Stimulated activated memory B cell treated with anti-CD40 and anti-IgM and Interleukin-4, amounts not matched to agents 10 μg/mL and 1 μg/mL and 100 μg/mL, for 72 hours (primary cell): ENCODE data around the gene CBLN1.

Experiments used
- ATAC-seq: fragments of 150-1000 bp; cut with Tn5 transposase; 2 replicates; pipeline ENCODE4 v1.10.0; 2021
- H3K27ac Mint-ChIP-seq: one replicate; pipeline ENCODE4 v1.8.0; 2022; ENCODE audit warnings: mild to moderate bottlenecking, mixed read lengths
- H3K27me3 Mint-ChIP-seq: one replicate; pipeline ENCODE4 v1.8.0; 2022; ENCODE audit warnings: mixed read lengths
- H3K36me3 Mint-ChIP-seq: one replicate; pipeline ENCODE4 v1.8.0; 2022; ENCODE audit warnings: mixed read lengths
- H3K4me1 Mint-ChIP-seq: one replicate; pipeline ENCODE4 v1.8.0; 2022; ENCODE audit warnings: mixed read lengths
- H3K4me3 Mint-ChIP-seq: one replicate; pipeline ENCODE4 v1.8.0; 2022; ENCODE audit warnings: mild to moderate bottlenecking, moderate library complexity, mixed read lengths
- H3K9me3 Mint-ChIP-seq: one replicate; pipeline ENCODE4 v1.8.0; 2022; ENCODE audit warnings: mixed read lengths

CBLN1 gene

DNA sequence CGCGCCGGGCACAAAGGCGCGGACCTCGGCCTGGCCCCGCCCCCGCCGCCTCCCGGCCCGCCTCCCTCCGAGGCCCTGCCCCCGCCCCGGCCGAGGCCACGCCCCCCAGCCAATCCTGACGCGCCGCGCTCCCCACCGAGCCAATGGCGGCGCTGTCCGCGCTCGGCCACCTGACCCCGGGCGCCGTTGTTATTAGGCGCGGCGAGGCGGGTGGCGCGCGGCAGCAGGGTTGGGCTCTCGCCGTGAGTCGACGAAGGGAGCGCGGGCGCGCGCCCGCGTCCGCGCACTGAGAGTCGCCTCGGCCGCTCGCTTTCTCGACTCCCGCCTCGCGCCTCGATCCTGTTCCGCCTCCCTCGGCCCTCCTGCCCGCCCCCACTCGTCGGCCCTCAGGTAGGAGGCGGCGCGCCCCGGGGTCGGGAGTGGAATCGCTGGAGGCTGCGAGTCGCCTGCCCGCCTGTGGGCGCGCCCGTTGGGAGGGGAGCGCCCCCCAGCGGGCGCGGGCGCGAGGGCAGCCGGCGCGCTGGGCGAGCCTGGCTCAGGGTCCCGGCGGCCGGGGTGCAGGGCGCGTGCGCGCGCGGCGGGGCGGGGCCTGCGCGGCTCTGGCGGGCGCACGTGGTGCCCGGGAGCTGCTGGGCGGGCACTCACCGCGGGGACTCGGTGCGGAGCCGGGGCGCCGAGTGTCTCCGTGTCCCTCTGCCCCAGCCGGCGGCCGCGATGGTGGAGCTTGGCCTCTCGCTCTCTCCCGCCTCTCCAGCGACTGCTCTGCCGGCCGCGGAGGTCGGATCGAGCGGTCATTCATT is 405 bp upstream of the CBLN1 start:
- no peaks in the 10 kb centered on the region for H3K36me3 Mint-ChIP-seq
- H3K27me3 Mint-ChIP-seq = peaks cover 85% of the 10 kb centered on the region
- ATAC-seq = peak; percentile 31
- H3K27ac Mint-ChIP-seq = no peak overlapping the region
- peak overlapping the region; percentile 66 for H3K4me3 Mint-ChIP-seq
- H3K9me3 Mint-ChIP-seq = peaks cover 2% of the 10 kb centered on the region
- peaks cover 5% of the 10 kb centered on the region for H3K4me1 Mint-ChIP-seq

DNA sequence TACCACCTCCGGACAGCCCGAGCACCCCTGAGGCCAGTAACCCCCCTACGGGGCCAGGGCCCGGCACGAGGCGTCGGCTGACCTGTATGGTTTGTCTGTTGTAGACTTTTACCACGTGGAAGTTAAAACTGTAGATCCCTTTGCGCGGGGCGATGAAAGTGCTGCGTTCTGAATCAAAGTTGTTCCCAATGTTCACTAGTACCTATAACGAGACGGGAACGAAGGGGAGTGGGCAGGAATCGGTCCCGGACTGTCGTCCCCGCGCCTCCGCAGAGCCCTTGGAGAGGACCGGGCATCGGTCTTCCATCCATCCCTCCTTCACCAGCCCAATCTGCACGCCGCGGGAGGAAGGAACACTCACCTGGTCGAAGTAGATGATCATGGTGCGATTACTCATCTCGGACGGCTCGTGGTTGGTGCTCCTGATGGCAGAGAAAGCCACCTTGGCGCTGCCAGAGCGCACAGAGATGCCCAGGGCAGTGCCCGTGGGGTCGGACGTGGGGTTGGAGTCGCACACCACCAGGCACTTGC is 732 bp downstream of the CBLN1 start:
- peaks cover 94% of the 10 kb centered on the region for H3K27me3 Mint-ChIP-seq
- no peaks in the 10 kb centered on the region for H3K36me3 Mint-ChIP-seq
- peaks cover 5% of the 10 kb centered on the region for H3K4me1 Mint-ChIP-seq
- no peak for ATAC-seq
- peaks cover 2% of the 10 kb centered on the region for H3K9me3 Mint-ChIP-seq
- no peak overlapping the region for H3K27ac Mint-ChIP-seq
- H3K4me3 Mint-ChIP-seq = no peak overlapping the region

DNA sequence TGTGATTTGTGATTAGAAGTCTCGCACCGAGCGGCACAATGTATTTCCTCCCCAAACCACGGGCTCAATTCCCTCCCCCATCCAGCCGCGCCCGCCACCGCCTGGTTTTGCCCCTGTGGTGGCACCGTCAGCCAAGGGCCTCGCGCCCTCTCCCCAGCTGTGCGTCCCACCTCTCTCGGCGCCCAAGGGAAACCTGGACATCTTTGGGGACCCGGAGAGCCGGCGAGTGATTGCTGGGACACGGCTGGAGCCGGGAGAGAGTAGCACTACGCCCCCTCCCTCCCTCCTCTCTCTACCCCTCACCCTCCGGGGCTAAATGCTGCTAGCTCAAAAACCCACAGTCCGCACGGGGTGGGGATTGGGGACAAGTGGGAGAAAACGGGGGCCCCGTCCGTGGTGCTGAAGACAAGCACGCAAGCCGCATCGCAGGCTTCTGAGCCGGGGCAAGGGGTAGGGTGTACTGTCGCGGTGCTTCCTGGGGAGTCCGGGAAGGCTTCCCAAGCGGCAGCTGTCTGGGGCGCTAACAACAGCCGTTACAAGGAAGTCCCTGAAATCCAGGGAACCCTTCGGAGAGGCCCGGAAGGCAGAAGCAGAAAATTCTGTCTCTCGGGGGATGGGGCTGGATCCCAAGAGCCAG is 1.4 kb downstream of the CBLN1 start:
- H3K4me3 Mint-ChIP-seq = no peak overlapping the region
- no peak overlapping the region for H3K27ac Mint-ChIP-seq
- H3K36me3 Mint-ChIP-seq = no peaks in the 10 kb centered on the region
- peaks cover 94% of the 10 kb centered on the region for H3K27me3 Mint-ChIP-seq
- peaks cover 5% of the 10 kb centered on the region for H3K4me1 Mint-ChIP-seq
- ATAC-seq = no peak
- peaks cover 2% of the 10 kb centered on the region for H3K9me3 Mint-ChIP-seq

DNA sequence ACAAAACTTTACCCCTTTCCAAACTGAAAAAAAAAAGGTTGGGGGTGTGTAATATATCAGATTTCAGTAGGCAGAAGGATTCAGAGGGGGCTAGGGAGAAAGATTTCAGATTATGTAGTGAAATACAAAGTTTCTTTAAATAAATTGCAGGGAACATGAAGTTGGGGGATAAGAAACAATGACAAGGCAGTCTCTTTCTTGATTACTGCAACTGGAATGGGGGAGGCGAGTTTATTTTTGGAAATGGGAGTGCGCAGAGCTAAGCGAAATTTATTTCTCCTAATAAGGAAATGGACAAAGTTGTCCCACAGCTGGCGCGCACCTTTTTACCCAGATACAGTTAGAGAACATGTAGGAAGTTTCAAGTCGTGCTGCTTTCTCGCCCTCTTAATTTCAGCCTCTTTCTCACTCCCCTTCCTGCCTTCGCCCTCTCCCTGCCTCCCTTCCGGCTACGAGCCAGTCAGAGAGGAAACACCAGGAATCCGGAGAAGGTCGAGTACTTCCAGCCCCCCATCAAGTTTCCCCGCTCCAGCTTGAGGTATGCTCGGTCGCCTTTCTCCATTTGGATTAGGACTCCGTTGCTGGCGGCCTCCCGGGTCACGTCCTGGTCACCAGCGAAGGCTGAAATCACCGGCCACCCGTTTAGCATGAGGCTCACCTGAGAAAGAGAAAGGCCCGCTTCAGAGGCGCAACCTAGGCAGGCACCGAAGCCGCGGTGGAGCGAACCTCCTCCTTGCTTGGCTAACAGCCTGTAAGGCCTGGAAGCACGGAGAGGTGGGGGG is 2.5 kb downstream of the CBLN1 start:
- H3K4me3 Mint-ChIP-seq = no peak overlapping the region
- ATAC-seq = no peak
- peaks cover 94% of the 10 kb centered on the region for H3K27me3 Mint-ChIP-seq
- no peaks in the 10 kb centered on the region for H3K9me3 Mint-ChIP-seq
- H3K27ac Mint-ChIP-seq = no peak overlapping the region
- H3K4me1 Mint-ChIP-seq = peaks cover 5% of the 10 kb centered on the region
- H3K36me3 Mint-ChIP-seq = no peaks in the 10 kb centered on the region

GRCh38 chr16:49278567-49278827 is 3.1 kb downstream of the CBLN1 start:
- Mint-ChIP-seq H3K4me1 (peaks cover 5% of the 10 kb centered on the region), H3K4me3 (no peak overlapping the region), H3K9me3 (no peaks in the 10 kb centered on the region), H3K27me3 (peaks cover 92% of the 10 kb centered on the region), H3K27ac (no peak overlapping the region), H3K36me3 (no peaks in the 10 kb centered on the region)
- no peak for ATAC-seq

DNA sequence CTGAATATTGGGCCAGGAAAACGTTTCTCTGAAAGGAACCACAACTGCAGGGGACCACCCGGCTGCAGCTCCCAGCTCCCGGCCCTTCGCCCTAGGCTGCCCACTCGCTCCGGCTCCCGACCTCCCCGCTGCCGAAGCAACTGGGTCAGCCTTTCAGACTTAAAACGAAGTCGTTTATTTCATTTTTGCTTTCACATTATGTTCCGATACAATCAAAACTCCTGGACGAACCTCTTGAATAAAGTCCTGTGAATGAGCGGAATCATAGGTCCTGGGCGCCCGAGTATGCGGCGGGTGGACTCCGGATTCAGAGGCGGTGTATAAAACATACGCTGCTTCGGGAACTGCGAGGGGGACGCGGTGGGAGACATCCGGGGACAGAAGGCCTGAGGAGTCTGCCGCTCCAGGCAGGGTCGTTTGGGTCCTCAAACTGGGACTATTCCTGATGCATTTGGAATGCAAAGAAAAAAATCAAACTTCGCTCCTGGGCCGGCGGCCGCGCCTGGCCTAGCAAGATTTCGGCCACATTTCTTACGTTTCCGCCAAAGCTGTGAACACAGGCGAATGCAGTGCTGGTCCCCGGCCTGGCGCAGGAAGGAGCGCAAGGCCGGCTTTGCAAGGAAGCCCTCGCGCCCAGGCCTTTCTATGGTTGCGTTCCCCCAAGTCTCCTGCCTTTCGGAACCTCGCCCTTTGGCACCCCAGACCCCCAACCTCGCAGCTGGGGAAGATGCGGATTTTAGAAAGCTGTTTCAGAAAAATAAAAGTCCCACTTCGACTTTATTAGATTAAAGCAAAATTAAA is 3.7 kb downstream of the CBLN1 start:
- Mint-ChIP-seq H3K9me3 (no peaks in the 10 kb centered on the region), H3K4me1 (peaks cover 5% of the 10 kb centered on the region), H3K27ac (no peak overlapping the region), H3K36me3 (no peaks in the 10 kb centered on the region), H3K4me3 (no peak overlapping the region), H3K27me3 (peaks cover 87% of the 10 kb centered on the region)
- no peak for ATAC-seq

DNA sequence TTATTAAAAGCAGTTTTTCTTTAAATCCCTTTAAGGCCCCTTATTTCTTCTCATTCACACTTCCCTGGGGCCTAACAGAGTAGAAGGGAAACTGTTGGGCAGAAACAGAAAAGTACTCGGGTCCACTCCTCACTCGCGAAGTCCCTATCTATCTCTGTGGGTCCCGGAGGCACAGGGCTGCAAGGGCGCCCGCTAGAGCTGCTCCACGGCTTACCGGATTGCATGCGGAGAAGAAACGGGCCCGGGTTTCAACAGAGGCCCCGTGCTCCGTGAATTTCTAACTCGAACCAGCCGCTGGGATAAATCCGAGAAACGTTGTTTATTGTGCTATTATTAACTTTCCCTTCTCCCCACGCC is 4.3 kb downstream of the CBLN1 start:
- H3K36me3 Mint-ChIP-seq = no peaks in the 10 kb centered on the region

GRCh38 chr16:49276646-49277385 is 4.8 kb downstream of the CBLN1 start:
- Mint-ChIP-seq H3K9me3 (no peaks in the 10 kb centered on the region), H3K27ac (no peak overlapping the region), H3K36me3 (no peaks in the 10 kb centered on the region), H3K4me1 (no peaks in the 10 kb centered on the region), H3K27me3 (peaks cover 78% of the 10 kb centered on the region), H3K4me3 (no peak overlapping the region)
- no peak for ATAC-seq

More for the DNA sequence above, 4.3 kb downstream of the CBLN1 start:
- Mint-ChIP-seq H3K4me3 (no peak overlapping the region), H3K27ac (no peak overlapping the region), H3K27me3 (peaks cover 81% of the 10 kb centered on the region), H3K9me3 (no peaks in the 10 kb centered on the region), H3K4me1 (no peaks in the 10 kb centered on the region)
- no peak for ATAC-seq

DNA sequence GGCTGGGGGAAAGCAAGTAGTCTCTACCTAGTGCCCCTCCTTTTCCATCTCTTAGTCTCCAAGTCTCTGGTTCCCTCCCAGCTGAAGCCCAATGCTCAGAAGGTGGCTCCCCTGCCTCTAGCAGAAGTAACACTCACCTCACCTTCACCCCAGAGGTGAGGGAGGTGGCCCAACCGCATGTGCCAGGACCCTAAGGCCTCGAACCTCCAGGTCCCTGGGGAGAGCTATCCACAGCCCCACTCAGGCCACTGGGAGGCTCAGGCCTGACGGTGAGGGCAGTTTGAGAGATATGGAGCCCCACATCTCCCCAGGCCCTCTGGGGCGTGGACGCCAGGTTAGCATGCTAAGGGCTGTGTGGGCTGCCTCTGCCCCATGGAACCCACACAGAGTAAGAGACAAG is 5.8 kb downstream of the CBLN1 start:
- H3K27me3 Mint-ChIP-seq = peaks cover 72% of the 10 kb centered on the region
- no peak overlapping the region for H3K4me3 Mint-ChIP-seq
- H3K4me1 Mint-ChIP-seq = no peaks in the 10 kb centered on the region
- no peaks in the 10 kb centered on the region for H3K9me3 Mint-ChIP-seq
- no peaks in the 10 kb centered on the region for H3K36me3 Mint-ChIP-seq
- H3K27ac Mint-ChIP-seq = no peak overlapping the region
- ATAC-seq = no peak

DNA sequence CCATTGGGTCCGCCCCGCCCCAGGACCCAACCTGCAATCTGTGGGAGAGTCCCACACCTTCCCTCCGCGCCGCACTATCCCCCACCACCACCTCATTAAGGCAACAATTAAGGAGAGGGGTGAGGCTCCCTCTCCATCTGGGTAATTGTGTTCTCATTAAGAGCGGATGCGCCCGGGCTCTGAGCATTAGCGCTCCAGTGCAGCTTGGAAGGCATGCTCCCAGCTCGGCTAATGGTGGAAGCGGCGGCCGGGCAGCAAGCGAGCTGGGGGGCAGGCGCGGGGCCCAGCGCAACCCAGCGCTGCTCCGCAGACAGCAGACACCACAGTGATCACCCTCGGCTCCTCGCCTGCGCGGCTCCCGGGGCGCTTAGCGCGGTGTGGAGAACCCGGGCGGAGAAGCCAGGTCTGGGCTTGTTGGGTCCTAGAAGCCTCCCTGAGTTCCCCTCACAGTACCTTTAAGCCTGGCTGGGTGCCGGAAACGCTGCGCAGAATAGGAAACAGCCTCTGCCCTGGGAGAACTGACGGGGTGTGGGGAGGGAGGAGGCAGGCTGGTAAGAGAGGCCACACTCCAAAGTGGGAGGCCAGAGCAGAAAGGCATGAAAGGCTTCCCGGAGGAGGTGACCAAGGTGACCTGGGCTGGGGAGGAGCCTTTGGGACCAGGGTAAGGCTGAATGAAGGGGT is 6.4 kb downstream of the CBLN1 start:
- Mint-ChIP-seq H3K4me1 (no peaks in the 10 kb centered on the region), H3K36me3 (no peaks in the 10 kb centered on the region), H3K4me3 (no peak overlapping the region), H3K27me3 (peaks cover 66% of the 10 kb centered on the region), H3K27ac (no peak overlapping the region), H3K9me3 (no peaks in the 10 kb centered on the region)
- ATAC-seq = peak; percentile 18

- Mint-ChIP-seq H3K4me3 (no peak overlapping the region), H3K27me3 (peaks cover 60% of the 10 kb centered on the region)
Observed at GRCh38 chr16:49274591-49274990, 7.0 kb downstream of the CBLN1 start.

GRCh38 chr16:49273771-49274170 is 7.9 kb downstream of the CBLN1 start:
- Mint-ChIP-seq H3K4me1 (no peaks in the 10 kb centered on the region), H3K27ac (no peak overlapping the region), H3K9me3 (no peaks in the 10 kb centered on the region), H3K4me3 (no peak overlapping the region), H3K36me3 (no peaks in the 10 kb centered on the region), H3K27me3 (peaks cover 51% of the 10 kb centered on the region)
- no peak for ATAC-seq

More at GRCh38 chr16:49274591-49274990, 7.0 kb downstream of the CBLN1 start:
- no peaks in the 10 kb centered on the region for H3K9me3 Mint-ChIP-seq
- no peaks in the 10 kb centered on the region for H3K36me3 Mint-ChIP-seq
- H3K4me1 Mint-ChIP-seq = no peaks in the 10 kb centered on the region
- no peak for ATAC-seq
- H3K27ac Mint-ChIP-seq = no peak overlapping the region

GRCh38 chr16:49271363-49271762 is 10.3 kb downstream of the CBLN1 start:
- no peak for ATAC-seq

DNA sequence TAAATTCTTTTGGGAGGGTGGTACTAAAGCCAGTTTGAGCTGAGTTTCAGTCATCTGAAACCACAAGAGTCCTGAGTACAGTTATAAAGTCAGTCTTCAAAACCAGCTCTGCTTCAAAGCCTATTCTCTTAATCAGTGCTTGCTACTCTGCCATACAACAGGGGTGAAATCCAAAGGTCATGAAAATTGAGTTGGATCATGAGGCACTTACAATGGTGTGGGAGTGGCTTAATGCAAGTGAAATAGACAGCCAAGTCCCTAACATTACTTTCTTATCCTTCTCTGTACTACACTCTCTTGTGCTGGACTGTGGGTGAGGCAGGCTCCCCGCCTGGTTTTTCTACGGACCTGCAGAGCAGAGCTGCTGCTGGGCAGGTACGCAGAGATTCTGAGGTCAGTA is 12.4 kb downstream of the CBLN1 start:
- no peak overlapping the region for H3K27ac Mint-ChIP-seq
- peaks cover 6% of the 10 kb centered on the region for H3K27me3 Mint-ChIP-seq
- no peaks in the 10 kb centered on the region for H3K4me1 Mint-ChIP-seq
- H3K9me3 Mint-ChIP-seq = peaks cover 3% of the 10 kb centered on the region
- H3K4me3 Mint-ChIP-seq = no peak overlapping the region
- ATAC-seq = no peak
- no peaks in the 10 kb centered on the region for H3K36me3 Mint-ChIP-seq

More at GRCh38 chr16:49271363-49271762, 10.3 kb downstream of the CBLN1 start:
- no peak overlapping the region for H3K27ac Mint-ChIP-seq
- H3K9me3 Mint-ChIP-seq = peaks cover 3% of the 10 kb centered on the region
- no peaks in the 10 kb centered on the region for H3K4me1 Mint-ChIP-seq
- no peaks in the 10 kb centered on the region for H3K36me3 Mint-ChIP-seq
- no peak overlapping the region for H3K4me3 Mint-ChIP-seq
- peaks cover 27% of the 10 kb centered on the region for H3K27me3 Mint-ChIP-seq
